HEK293T (cell line): ENCODE results near the gene ZBTB44.

Experiments used
- CTBP1 ChIP-seq: fragments of 450-650 bp; IDR thresholded peaks from 2 replicates; pipeline ENCODE4 v1.6.1; 2016; ENCODE audit warnings: borderline replicate concordance
- FOXM1 ChIP-seq: fragments of 450-650 bp; IDR thresholded peaks from 2 replicates; pipeline ENCODE4 v1.6.1; 2017; ENCODE audit warnings: mild to moderate bottlenecking, borderline replicate concordance
- LEF1 ChIP-seq: fragments of 450-650 bp; IDR thresholded peaks from 2 replicates; pipeline ENCODE4 v1.6.1; 2017; ENCODE audit warnings: mild to moderate bottlenecking, borderline replicate concordance
- NFRKB ChIP-seq: fragments of 450-650 bp; IDR thresholded peaks from 2 replicates; pipeline ENCODE4 v1.6.1; 2016; ENCODE audit warnings: mild to moderate bottlenecking, moderate library complexity
- SP1 ChIP-seq: fragments of 450-650 bp; IDR thresholded peaks from 2 replicates; pipeline ENCODE4 v1.6.1; 2017
- TARDBP ChIP-seq: fragments of 450-650 bp; IDR thresholded peaks from 2 replicates; pipeline ENCODE4 v1.6.1; 2016
- ZNF384 ChIP-seq: fragments of 450-650 bp; IDR thresholded peaks from 2 replicates; pipeline ENCODE4 v1.6.1; 2016

DNA sequence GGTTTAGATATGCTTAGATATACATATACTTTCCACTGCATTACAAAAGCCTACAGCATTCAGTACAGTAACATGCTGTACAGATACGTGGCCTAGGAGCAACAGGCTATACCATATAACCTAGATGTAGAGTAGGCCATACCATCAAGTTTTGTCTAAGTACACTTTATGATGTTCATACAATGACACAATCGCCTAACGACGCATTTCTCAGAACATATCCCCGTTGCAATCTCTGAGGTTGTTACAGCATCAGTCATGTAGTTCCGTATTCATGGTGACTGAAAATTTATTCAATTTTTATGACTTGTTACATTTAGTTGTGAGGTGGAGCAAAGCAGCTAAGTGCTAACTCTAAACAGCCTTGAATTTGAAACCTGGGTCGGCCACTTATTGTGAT, 6.7 kb downstream of the ZBTB44 start:
- TF ChIP-seq LEF1 = no peak
- no peak for TF ChIP-seq FOXM1
- TF ChIP-seq NFRKB = no peak
- no peak for TF ChIP-seq ZNF384
- TF ChIP-seq SP1 = no peak
- TF ChIP-seq TARDBP = no peak
- TF ChIP-seq CTBP1 = no peak
